ENCODE results near the gene AUTS2.

- TF ChIP-seq CTCF (IDR thresholded peaks at IDR 0.05; ENCODE audit: poor library complexity, severe bottlenecking) (no peak), EZH2 (IDR thresholded peaks at IDR 0.05; ENCODE audit: borderline replicate concordance, insufficient read depth, low read length, poor library complexity, severe bottlenecking) (no peak), POLR2AphosphoS5 (IDR thresholded peaks at IDR 0.05) (no peak), SMC3 (conservative IDR thresholded peaks at IDR 0.05; ENCODE audit: poor library complexity) (no peak), REST (IDR thresholded peaks at IDR 0.05; ENCODE audit: borderline replicate concordance) (no peak), EP300 (conservative IDR thresholded peaks at IDR 0.05; ENCODE audit: poor library complexity, severe bottlenecking) (no peak)
Observed at GRCh38 chr7:69929622-69930021, 331.3 kb downstream of the AUTS2 start.
